Esophagus muscularis mucosa (tissue), 4 donors: ENCODE measurements around the gene CMPK2.

Source experiments
- EP300 ChIP-seq: sonication (generic); formaldehyde crosslinking; IDR thresholded peaks from one replicate; pipeline ENCODE4 v1.6.1; 2017; ENCODE audit warnings: antibody characterized with exemption
- POLR2A ChIP-seq: fragments of 450-650 bp; IDR thresholded peaks from one replicate; pipeline ENCODE4 v1.6.1; 2017; ENCODE audit warnings: antibody characterized with exemption, moderate library complexity, mild to moderate bottlenecking, low read depth
- TF ChIP-seq, protein P1 (sequence below), 3 experiments: fragments of 200-600 bp in 2 of 3; fragments of 450-650 bp in 1 of 3; sonication (generic) in 2 of 3; IDR thresholded peaks; one replicate each; pipeline ENCODE4 v1.5.1; 2017 to 2019; ENCODE audit warnings: antibody characterized with exemption in 3 of 3, mild to moderate bottlenecking in 2 of 3, moderate library complexity in 1 of 3

DNA sequence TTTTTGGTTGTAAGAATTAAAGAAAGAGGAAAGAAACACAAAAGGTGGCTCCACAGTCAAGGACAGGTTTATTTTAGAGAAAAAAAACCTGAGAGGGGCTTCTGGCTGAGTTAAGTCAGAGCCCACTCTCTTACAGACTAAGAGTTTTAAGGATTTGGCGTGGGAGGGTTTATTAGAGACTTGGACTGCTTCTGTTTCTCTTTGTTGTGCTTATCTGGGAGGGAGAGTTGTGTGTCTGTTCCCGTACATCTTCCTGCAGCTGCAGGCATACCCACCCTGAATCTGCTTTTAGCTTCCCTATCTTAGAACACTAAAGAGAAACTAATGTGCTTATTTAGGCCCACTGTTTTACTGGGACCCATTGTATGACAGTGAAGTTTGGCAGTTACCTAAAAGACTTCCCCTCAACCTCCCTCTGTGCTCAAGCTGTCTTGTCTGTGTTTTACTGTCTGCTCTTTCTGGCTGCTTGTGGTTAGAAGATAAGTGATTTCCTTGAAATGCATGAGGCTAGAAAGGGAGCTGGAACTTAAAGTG, 14.6 kb upstream of the CMPK2 start:
- TF ChIP-seq, protein P1, sequence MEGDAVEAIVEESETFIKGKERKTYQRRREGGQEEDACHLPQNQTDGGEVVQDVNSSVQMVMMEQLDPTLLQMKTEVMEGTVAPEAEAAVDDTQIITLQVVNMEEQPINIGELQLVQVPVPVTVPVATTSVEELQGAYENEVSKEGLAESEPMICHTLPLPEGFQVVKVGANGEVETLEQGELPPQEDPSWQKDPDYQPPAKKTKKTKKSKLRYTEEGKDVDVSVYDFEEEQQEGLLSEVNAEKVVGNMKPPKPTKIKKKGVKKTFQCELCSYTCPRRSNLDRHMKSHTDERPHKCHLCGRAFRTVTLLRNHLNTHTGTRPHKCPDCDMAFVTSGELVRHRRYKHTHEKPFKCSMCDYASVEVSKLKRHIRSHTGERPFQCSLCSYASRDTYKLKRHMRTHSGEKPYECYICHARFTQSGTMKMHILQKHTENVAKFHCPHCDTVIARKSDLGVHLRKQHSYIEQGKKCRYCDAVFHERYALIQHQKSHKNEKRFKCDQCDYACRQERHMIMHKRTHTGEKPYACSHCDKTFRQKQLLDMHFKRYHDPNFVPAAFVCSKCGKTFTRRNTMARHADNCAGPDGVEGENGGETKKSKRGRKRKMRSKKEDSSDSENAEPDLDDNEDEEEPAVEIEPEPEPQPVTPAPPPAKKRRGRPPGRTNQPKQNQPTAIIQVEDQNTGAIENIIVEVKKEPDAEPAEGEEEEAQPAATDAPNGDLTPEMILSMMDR (IDR thresholded peaks at IDR 0.05): no peak
- no peak for TF ChIP-seq POLR2A
- no peak for TF ChIP-seq EP300
